DMS153 treated with DMSO at 0.1 percent for 48 hours (cell line): Measurements from ENCODE around the gene VTI1A.
"Not testable (repeated sequence)": the region's sequence is repeated elsewhere in the genome, so short reads cannot be mapped to it uniquely, and the experiment has no call there.

Experiments
- DNase-seq: peaks from one replicate; lab custom pipeline; 2025; ENCODE audit not compliant: unreplicated experiment; lab: John Stamatoyannopoulos, UW

Gene VTI1A

DNA sequence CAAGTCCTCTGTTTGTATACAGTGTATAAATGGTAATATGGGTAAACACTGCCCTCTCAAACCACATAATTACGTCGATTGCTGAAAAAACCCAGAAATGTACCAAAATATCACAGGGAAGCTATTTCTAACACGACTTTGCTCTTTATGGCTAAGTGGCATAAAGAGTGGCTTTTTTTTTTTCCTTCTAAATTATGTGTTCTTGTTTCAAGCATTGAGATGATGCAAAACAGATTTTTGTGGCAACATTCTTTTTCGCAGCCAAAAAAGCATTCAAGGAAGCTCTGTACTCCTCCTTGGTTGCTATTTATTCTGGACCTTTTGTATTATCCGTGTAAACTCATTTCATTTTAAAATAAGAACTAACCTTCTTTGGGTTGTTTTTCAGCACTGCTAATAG lies 138.9 kb downstream of the VTI1A start:
- DNase-seq: no peak

DNA sequence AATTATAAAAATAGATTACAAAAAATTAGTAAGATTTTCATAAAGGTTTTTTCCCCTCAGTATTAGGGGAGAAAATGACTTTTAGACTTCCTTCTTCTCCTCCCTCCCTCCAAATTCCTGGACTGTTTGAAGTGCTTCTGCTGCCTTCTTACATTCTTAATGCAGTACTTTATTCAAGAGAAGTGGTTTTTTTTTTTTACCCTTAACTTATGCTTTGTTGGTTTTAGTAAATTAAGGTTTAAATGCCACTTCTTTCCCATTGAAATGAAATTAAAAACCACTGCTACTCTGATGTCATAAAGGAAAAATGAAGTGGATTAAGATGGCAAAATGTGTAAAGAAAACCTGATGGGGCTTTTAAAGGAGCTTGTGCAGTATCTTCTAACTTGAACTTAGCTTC lies 140.7 kb downstream of the VTI1A start:
- DNase-seq: no peak

DNA sequence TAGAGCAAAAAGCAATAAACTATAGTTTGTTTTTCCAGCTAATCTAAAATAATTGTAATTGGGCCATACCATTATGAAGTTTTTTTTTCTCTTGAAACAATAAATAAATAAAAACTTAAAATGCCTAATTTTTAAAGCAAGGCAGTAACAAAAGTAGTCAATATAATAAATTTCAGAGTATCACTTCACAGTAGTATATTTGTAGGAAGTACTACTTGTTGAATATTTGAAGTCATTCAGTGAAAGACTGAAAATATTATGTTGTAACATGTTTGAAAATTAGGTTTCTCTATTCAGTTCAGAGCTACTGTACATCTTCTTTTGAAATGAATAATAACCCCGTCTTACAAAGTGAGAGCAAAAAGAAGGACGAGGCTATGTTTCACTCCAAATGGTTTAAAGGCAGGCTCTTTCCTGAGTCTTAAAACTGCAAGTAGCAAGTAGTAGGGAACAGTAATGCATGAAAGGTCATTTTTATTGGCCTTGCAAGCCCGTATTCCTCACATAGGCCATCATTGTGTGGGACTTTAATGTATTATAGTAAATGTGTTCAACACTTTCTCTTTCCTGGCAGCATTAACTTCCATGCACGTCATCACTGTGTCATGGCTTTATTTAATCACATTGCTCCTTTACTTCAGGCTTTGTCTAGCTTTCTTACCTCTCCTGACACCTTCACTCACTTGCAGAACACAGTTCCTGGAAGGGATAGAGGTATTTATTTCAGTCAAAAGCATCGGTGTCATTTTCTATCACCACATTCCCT lies 141.4 kb downstream of the VTI1A start:
- no peak for DNase-seq

DNA sequence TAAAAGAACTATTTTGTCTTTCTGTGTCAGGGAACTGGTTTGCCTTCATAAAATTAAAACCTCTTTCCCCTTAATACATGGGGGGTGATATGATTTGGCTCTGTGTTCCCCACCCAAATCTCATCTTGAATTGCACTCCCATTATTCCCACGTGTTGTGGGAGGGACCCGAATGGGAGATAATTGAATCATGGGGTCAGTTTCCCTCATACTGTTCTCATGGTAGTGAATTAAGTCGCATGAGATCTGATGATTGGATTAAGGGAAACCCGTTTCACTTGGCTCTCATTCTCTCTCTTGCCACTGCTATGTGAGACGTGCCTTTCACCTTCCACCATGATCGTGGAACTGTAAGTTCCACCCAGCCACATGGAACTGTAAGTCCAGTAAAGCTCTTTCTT lies 142.1 kb downstream of the VTI1A start:
- DNase-seq: no peak

DNA sequence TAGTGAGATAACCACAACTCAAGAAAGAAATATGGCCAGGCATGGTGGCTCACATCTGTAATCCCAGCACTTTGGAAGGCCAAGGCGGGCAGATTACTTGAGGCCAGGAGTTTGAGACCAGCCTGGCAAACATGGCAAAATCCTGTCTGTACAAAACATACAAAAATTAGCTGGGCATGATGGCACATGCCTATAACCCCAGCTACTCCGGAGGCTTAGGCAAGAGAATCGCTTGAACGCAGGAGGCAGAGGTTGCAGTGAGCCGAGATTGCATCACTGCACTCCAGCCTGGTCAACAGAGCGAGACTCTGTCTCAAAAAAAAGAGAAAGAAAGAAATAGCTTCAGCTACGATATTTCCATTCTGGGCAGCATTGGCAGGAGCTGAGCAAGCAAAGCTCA lies 143.8 kb downstream of the VTI1A start:
- DNase-seq: not testable (repeated sequence)

GRCh38 chr10:112593023-112593422 lies 146.0 kb downstream of the VTI1A start:
- DNase-seq: no peak

GRCh38 chr10:112601214-112602090 lies 154.4 kb downstream of the VTI1A start:
- DNase-seq: no peak

DNA sequence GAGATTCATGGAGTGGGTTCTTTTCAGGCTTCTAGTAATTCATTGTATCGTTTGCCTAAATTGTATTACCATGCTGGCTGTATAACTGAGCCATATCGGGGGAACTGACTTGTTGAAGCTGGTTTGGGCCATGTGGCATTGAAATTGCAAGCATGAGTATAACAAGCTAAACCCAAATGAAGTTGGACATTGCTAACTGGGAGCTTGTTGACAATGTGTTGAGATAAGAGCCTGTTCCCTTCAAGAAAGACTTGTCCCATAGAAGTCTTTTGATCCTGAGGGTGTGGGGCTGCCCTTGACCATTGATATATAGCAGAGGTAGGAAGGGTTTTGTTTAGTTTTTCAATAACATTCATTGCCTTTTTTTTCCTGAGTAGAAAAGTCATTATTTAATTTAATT lies 156.0 kb downstream of the VTI1A start:
- no peak for DNase-seq

- no peak for DNase-seq
Measured at GRCh38 chr10:112605063-112605462, 158.0 kb downstream of the VTI1A start.

- no peak for DNase-seq
Measured at GRCh38 chr10:112607506-112607905, 160.5 kb downstream of the VTI1A start.

DNA sequence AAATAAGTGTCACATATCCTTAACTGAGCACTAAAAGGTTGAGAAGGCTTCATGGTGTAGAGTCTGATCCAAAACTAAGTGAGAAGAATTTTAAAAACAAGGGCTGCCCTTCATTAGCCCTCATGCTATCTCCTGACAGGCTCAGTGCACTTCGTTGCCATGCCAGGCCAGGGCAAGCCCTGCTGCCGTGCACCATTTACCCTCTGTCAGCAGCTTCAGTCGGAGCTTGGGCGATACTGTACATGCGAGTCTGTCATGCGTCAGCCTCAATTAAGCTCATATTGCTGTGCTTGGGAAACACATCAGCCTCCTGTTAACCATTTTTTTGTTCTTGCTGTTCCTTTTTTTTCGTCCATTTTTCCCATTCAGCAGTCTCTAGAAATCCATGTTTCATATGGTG lies 166.6 kb downstream of the VTI1A start:
- no peak for DNase-seq

DNA sequence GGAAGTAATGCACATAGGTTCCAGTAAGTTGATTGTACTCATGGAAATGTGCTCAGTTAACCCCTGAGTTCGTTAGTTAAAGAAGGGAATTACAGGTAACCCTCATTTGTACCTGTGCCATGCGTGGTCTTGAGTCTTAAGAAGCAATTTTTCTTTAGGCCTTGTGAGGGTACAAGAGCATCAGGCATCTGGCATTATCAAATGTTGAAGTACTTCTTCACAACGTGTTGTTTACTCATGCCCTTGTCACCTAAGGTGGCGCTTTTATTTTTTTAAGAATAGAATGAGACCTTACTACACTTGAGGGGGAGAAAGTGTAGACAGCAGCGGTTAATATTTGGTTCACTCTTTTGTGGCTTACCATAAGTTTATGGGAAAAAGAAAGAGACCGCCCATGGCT lies 167.1 kb downstream of the VTI1A start:
- no peak for DNase-seq

- no peak for DNase-seq
Measured at GRCh38 chr10:112614586-112614985, 167.6 kb downstream of the VTI1A start.

DNA sequence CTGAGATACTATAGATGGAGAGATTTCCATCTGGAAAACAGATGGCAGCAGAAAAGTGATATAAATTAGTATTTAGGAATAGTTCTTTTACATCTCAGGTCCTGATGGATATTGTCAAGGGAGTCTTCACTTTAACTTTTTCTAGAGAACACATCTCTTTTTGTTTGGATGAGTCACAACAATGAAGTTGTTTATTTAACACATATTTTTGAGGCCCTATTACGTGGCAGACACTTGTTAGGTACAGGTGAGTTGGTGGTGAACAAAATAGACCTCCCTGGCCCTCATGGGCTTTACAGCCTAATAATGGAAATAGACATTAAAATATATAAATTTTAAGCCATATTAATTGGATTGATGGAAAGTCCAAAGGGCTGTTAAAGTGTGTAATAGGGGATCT lies 168.3 kb downstream of the VTI1A start:
- no peak for DNase-seq

GRCh38 chr10:112616647-112617046 lies 169.6 kb downstream of the VTI1A start:
- no peak for DNase-seq

- DNase-seq: no peak
Measured at GRCh38 chr10:112618814-112619213, 171.8 kb downstream of the VTI1A start.

DNA sequence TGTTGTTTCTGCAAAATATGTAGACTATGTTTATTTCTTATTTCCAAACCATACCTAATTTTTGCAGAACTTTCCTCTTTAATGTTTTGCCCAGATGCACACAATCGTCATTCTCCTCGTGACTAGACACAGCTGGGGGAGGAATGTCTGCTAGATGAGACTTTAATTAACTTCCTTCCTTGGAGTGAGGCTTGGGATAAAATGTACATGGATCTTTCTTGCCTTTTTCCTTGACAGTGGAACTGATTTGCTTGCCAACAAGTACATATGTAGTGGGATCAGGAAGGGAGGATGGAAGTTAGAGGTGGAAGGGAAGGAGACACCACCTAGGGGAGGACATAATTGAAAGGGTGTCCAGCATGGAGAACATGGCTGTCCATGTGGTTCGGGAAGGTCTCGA lies 172.5 kb downstream of the VTI1A start:
- no peak for DNase-seq

DNA sequence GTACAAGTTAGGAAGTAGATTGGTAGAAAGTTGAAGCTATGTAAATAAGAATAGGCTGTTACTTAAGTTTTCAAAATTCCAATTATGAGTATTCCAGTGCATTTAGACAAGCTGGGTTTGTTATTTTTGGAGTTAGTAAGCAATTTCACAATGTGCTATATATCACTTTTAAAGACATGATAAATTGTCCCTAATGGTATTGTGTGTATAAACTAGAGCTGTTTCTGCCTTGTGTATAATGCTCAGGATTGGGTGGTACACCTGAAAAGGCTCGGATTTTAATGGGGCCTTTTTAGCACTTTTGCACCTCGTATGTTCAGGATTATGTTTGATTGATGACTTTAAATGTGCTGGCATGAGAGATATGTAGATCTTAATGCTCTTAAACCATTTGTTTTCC lies 175.8 kb downstream of the VTI1A start:
- DNase-seq: no peak

- no peak for DNase-seq
Measured at GRCh38 chr10:112624546-112625048, 177.6 kb downstream of the VTI1A start.

GRCh38 chr10:112628951-112629609 lies 182.1 kb downstream of the VTI1A start:
- no peak for DNase-seq

DNA sequence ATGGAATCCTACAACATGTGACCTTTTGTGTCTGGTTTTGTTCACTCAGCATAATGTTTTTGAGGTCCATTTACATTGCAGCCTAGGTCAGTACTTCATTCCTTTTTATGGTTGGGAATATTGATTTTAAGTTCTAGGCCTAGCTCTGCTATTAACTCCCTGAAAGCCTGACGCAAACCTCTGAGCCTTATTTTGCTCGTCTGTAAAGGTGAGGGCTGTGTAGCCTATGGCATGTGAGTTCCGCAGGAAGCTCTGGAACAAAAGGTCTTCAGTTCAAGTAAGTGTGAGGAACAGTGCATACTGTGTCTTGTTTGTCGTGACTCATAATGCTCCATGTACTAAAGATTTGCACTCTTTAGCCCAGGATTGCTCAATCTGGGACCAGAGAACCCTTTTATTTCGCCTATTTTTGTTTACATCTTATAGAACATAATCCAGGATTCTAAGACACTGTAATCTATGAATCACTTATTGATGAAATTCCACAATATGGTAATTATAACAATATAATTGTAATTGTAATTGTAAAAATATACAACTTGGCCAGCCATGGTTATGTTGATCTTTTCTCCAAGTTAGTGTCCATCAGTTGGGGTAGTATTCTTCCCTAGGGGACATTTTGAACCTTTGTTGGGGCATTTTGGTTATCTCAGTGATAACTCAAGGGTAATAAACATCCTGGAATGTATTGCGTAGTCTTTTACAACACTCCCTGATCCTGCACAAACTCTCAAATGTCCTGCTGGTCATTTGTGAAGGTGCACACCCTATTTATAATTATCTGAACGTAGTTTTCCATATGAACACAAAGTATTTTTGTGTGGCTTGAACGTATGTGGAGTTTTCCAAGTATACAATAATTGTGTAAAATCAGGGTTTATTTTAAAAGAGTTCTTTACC lies 184.7 kb downstream of the VTI1A start:
- no peak for DNase-seq
